ENCODE data around the gene RGS11.

GRCh38 chr16:228852-229730, 46.7 kb downstream of the RGS11 start, which contains the start of gene LUC7L:
- TF ChIP-seq, protein P1, sequence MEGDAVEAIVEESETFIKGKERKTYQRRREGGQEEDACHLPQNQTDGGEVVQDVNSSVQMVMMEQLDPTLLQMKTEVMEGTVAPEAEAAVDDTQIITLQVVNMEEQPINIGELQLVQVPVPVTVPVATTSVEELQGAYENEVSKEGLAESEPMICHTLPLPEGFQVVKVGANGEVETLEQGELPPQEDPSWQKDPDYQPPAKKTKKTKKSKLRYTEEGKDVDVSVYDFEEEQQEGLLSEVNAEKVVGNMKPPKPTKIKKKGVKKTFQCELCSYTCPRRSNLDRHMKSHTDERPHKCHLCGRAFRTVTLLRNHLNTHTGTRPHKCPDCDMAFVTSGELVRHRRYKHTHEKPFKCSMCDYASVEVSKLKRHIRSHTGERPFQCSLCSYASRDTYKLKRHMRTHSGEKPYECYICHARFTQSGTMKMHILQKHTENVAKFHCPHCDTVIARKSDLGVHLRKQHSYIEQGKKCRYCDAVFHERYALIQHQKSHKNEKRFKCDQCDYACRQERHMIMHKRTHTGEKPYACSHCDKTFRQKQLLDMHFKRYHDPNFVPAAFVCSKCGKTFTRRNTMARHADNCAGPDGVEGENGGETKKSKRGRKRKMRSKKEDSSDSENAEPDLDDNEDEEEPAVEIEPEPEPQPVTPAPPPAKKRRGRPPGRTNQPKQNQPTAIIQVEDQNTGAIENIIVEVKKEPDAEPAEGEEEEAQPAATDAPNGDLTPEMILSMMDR (IDR thresholded peaks at IDR 0.05) = peak in 1 of 3 donors; percentile 12
- peak; percentile 98 to 99 (median 99) for TF ChIP-seq POLR2AphosphoS5 (IDR thresholded peaks at IDR 0.05)

Data from breast epithelium (tissue), 3 donors.